Endodermal cell (in vitro differentiated cells): ENCODE measurements around the gene LDLRAD4. TPM values are rescaled to one million over a fixed set of nuclear protein-coding genes. Genes with fewer than 3 reads are reported as not detected.
A peak's percentile ranks its signal among the peaks of the same experiment; 100 is the strongest.

Source experiments
- DNase-seq: peaks from one replicate; pipeline ENCODE4 v3.0.0-alpha.2; 2017
- H3K27ac ChIP-seq: 2 replicates; pipeline ENCODE4 v1.5.1; 2013; ENCODE audit warnings: mild to moderate bottlenecking, low read depth, low read length, moderate library complexity
- H3K27me3 ChIP-seq: 2 replicates; pipeline ENCODE4 v1.6.1; 2013; ENCODE audit warnings: mild to moderate bottlenecking, low read length, moderate library complexity; ENCODE audit not compliant: insufficient read depth, control insufficient read depth, poor library complexity, severe bottlenecking
- H3K36me3 ChIP-seq: 2 replicates; pipeline ENCODE4 v1.7.0; 2013; ENCODE audit warnings: mild to moderate bottlenecking, low read length, moderate library complexity; ENCODE audit not compliant: control insufficient read depth, insufficient read depth
- H3K4me1 ChIP-seq: one replicate; pipeline ENCODE4 v1.7.0; 2013; ENCODE audit warnings: low read length; ENCODE audit not compliant: control insufficient read depth, insufficient read depth
- H3K4me3 ChIP-seq: 2 replicates; pipeline ENCODE4 v1.5.1; 2013; ENCODE audit warnings: mild to moderate bottlenecking, low read length, moderate library complexity
- H3K9ac ChIP-seq: 2 replicates; pipeline ENCODE4 v1.6.1; 2013; ENCODE audit warnings: mild to moderate bottlenecking, low read length, moderate library complexity; ENCODE audit not compliant: poor library complexity, severe bottlenecking; ENCODE audit errors: extremely low read depth
- H3K9me3 ChIP-seq: 2 replicates; pipeline ENCODE4 v1.6.1; 2013; ENCODE audit warnings: mild to moderate bottlenecking, low read length, moderate library complexity; ENCODE audit not compliant: control insufficient read depth
- H3K27ac Mint-ChIP-seq: 2 replicates; pipeline ENCODE4 v1.8.0; 2020; ENCODE audit warnings: mixed read lengths
- H3K27me3 Mint-ChIP-seq: 2 replicates; pipeline ENCODE4 v1.8.0; 2021; ENCODE audit warnings: mild to moderate bottlenecking, mixed read lengths; ENCODE audit not compliant: insufficient read depth
- H3K36me3 Mint-ChIP-seq: 2 replicates; pipeline ENCODE4 v1.8.0; 2020; ENCODE audit warnings: low read depth, mixed read lengths
- H3K4me1 Mint-ChIP-seq: 2 replicates; pipeline ENCODE4 v1.8.0; 2020; ENCODE audit warnings: mixed read lengths
- H3K4me3 Mint-ChIP-seq: 2 replicates; pipeline ENCODE4 v1.8.0; 2020; ENCODE audit warnings: mild to moderate bottlenecking, moderate library complexity, mixed read lengths
- H3K9me3 Mint-ChIP-seq: 2 replicates; pipeline ENCODE4 v1.8.0; 2020; ENCODE audit warnings: mild to moderate bottlenecking, mixed read lengths
- CTCF ChIP-seq: fragments of 200-600 bp; sonication (generic); conservative IDR thresholded peaks from 2 replicates; pipeline ENCODE4 v1.5.0; 2021; ENCODE audit warnings: antibody characterized with exemption, mild to moderate bottlenecking
- WGBS, 2 experiments: methylation state at CpG; one replicate each; pipeline versions ENCODE4 v1.1.5 to v1.1.7; 2013; ENCODE audit warnings: missing lambda C conversion rate in 2 of 2, mixed read lengths in 1 of 2; ENCODE audit not compliant: insufficient coverage in 1 of 2, insufficient read length in 1 of 2; 5-methylcytosine and 5-hydroxymethylcytosine counted together
- total RNA-seq, 2 donors: library from RNA; stranded (reverse); fragmentation: NEBNext Ultra II Directional in 1 of 2; extraction: Animal tissue kit (Norgen Biotek cat#: 25700) in 1 of 2; gene quantifications; 2 replicates in 1 of 2; 3 replicates in 1 of 2; pipeline ENCODE4 v1.2.1, GENCODE V29; 2021

Gene LDLRAD4
- total RNA-seq, 2 donors from 2014 or later: 14.9 to 15.1 TPM

GRCh38 chr18:13608791-13609532, 390.4 kb downstream of the LDLRAD4 start:
- 88 to 91% methylated on average over 8 to 16 of the region's 16 CpGs for WGBS, 2 experiments
- Histone ChIP-seq H3K27ac (no peak overlapping the region), H3K9me3 (no peaks in the 10 kb centered on the region), H3K27me3 (peaks cover 6% of the 10 kb centered on the region), H3K4me3 (no peak overlapping the region), H3K4me1 (peaks cover 17% of the 10 kb centered on the region), H3K9ac (no peak overlapping the region), H3K36me3 (no peaks in the 10 kb centered on the region)
- no peak overlapping the region for H3K27ac Mint-ChIP-seq
- H3K36me3 Mint-ChIP-seq: no peaks in the 10 kb centered on the region
- TF ChIP-seq CTCF: no peak
- H3K4me1 Mint-ChIP-seq: peaks cover 28% of the 10 kb centered on the region
- no peak for DNase-seq
- H3K27me3 Mint-ChIP-seq: no peaks in the 10 kb centered on the region
- no peak overlapping the region for H3K4me3 Mint-ChIP-seq
- no peaks in the 10 kb centered on the region for H3K9me3 Mint-ChIP-seq

GRCh38 chr18:13610555-13611141, 392.1 kb downstream of the LDLRAD4 start:
- 79 to 83% methylated on average over 6 to 11 of the region's 11 CpGs for WGBS, 2 experiments
- Histone ChIP-seq H3K4me1 (peaks cover 17% of the 10 kb centered on the region), H3K9ac (no peak overlapping the region), H3K27ac (peak overlapping the region; percentile 75), H3K4me3 (peak overlapping the region; percentile 37), H3K36me3 (no peaks in the 10 kb centered on the region), H3K9me3 (no peaks in the 10 kb centered on the region), H3K27me3 (peaks cover 6% of the 10 kb centered on the region)
- Mint-ChIP-seq H3K9me3 (no peaks in the 10 kb centered on the region), H3K4me1 (peaks cover 28% of the 10 kb centered on the region), H3K27me3 (no peaks in the 10 kb centered on the region), H3K4me3 (no peak overlapping the region), H3K36me3 (no peaks in the 10 kb centered on the region), H3K27ac (no peak overlapping the region)
- no peak for TF ChIP-seq CTCF
- peak; percentile 47 for DNase-seq

GRCh38 chr18:13611142-13611600, 392.6 kb downstream of the LDLRAD4 start:
- Histone ChIP-seq H3K36me3 (no peaks in the 10 kb centered on the region), H3K4me1 (peaks cover 17% of the 10 kb centered on the region), H3K4me3 (peak overlapping the region; percentile 37), H3K27me3 (peaks cover 6% of the 10 kb centered on the region), H3K9ac (peak overlapping the region; percentile 2), H3K27ac (peak overlapping the region; percentile 75), H3K9me3 (no peaks in the 10 kb centered on the region)
- Mint-ChIP-seq H3K36me3 (no peaks in the 10 kb centered on the region), H3K27me3 (no peaks in the 10 kb centered on the region), H3K4me3 (no peak overlapping the region), H3K27ac (no peak overlapping the region), H3K9me3 (no peaks in the 10 kb centered on the region), H3K4me1 (peaks cover 28% of the 10 kb centered on the region)
- DNase-seq: peak; percentile 58
- 21 to 30% methylated on average over 11 to 14 of the region's 14 CpGs for WGBS, 2 experiments
- no peak for TF ChIP-seq CTCF
